HepG2 (cell line): Measurements from ENCODE around the gene RAD23A. TPM values are rescaled to one million over a fixed set of nuclear protein-coding genes. Genes with fewer than 3 reads are reported as not detected.

Experiments used
- ESRRA ChIP-seq: sonication (generic); formaldehyde crosslinking; IDR thresholded peaks from 2 replicates; pipeline ENCODE4 v1.5.1; 2020; ENCODE audit warnings: mild to moderate bottlenecking, low read depth, missing genetic modification reagents
- FUBP1 ChIP-seq: sonication (generic); formaldehyde crosslinking; IDR thresholded peaks from 2 replicates; pipeline ENCODE4 v1.5.1; 2020; ENCODE audit warnings: missing genetic modification reagents, mild to moderate bottlenecking, borderline replicate concordance
- GPN1 ChIP-seq: sonication (generic); formaldehyde crosslinking; IDR thresholded peaks from 2 replicates; pipeline ENCODE4 v1.5.1; 2020; ENCODE audit warnings: missing genetic modification reagents, borderline replicate concordance
- HHEX ChIP-seq: IDR thresholded peaks from 2 replicates; pipeline ENCODE4 v1.6.1; 2016; ENCODE audit warnings: control low read depth
- NFAT5 ChIP-seq: sonication (generic); formaldehyde crosslinking; IDR thresholded peaks from 2 replicates; pipeline ENCODE4 v1.4.0; 2020; ENCODE audit warnings: missing genetic modification reagents
- TRIM24 ChIP-seq: sonication (generic); formaldehyde crosslinking; IDR thresholded peaks from 2 replicates; pipeline ENCODE4 v1.8.0; 2022; ENCODE audit warnings: mild to moderate bottlenecking, missing genetic modification reagents
- ZNF251 ChIP-seq: sonication (generic); formaldehyde crosslinking; IDR thresholded peaks from 2 replicates; pipeline ENCODE4 v1.9.0; 2021; ENCODE audit warnings: mild to moderate bottlenecking, missing genetic modification reagents
- ZNF34 ChIP-seq: sonication (generic); formaldehyde crosslinking; IDR thresholded peaks from 2 replicates; pipeline ENCODE4 v1.4.0; 2020; ENCODE audit warnings: mild to moderate bottlenecking, missing genetic modification reagents, borderline replicate concordance
- ZNF414 ChIP-seq: sonication (generic); formaldehyde crosslinking; IDR thresholded peaks from 2 replicates; pipeline ENCODE4 v1.5.0; 2020; ENCODE audit warnings: missing genetic modification reagents
- ZNF556 ChIP-seq: sonication (generic); formaldehyde crosslinking; IDR thresholded peaks from 2 replicates; pipeline ENCODE4 v1.4.0; 2020; ENCODE audit warnings: mild to moderate bottlenecking, missing genetic modification reagents, borderline replicate concordance
- ZNF598 ChIP-seq: sonication (generic); formaldehyde crosslinking; IDR thresholded peaks from 2 replicates; pipeline ENCODE4 v1.5.1; 2020; ENCODE audit warnings: mild to moderate bottlenecking, missing genetic modification reagents, borderline replicate concordance
- ZNF766 ChIP-seq: sonication (generic); formaldehyde crosslinking; IDR thresholded peaks from 2 replicates; pipeline ENCODE4 v1.5.0; 2020; ENCODE audit warnings: missing genetic modification reagents, borderline replicate concordance
- ZNF816 ChIP-seq: sonication (generic); formaldehyde crosslinking; IDR thresholded peaks from 2 replicates; pipeline ENCODE4 v1.8.0; 2022; ENCODE audit warnings: missing genetic modification reagents, mild to moderate bottlenecking, borderline replicate concordance
- ZSCAN25 ChIP-seq: sonication (generic); formaldehyde crosslinking; IDR thresholded peaks from 2 replicates; pipeline ENCODE4 v1.8.0; 2022; ENCODE audit warnings: mild to moderate bottlenecking, missing genetic modification reagents
- polyA plus RNA-seq, 8 experiments: library from polyadenylated mRNA; depleted of rRNA in 3 of 8; stranded (reverse) in 7 of 8; unstranded in 1 of 8; fragments of >200 nt; fragmentation: Illumina TruSeq in 4 of 8; extraction: Trizol in 4 of 8; gene quantifications; 2 replicates each; pipeline versions ENCODE4 v1.2.1 to v1.2.3, GENCODE V29; 2011 to 2016; ENCODE audit warnings: low read depth in 4 of 8, missing spikeins in 1 of 8, mixed read lengths in 1 of 8; ENCODE audit not compliant: insufficient read depth in 1 of 8
- total RNA-seq, 5 experiments: library from RNA; depleted of rRNA; stranded (reverse); fragments of >200 nt; fragmentation: Illumina TruSeq; extraction: Trizol; gene quantifications; 2 replicates each; pipeline ENCODE4 v1.2.3, GENCODE V29; 2016; ENCODE audit warnings: low read depth in 1 of 5
- TF ChIP-seq, protein P1 (sequence below): sonication (generic); formaldehyde crosslinking; IDR thresholded peaks from 2 replicates; pipeline ENCODE4 v1.4.0; 2020; ENCODE audit warnings: missing genetic modification reagents
- TF ChIP-seq, protein P2 (sequence below): sonication (generic); formaldehyde crosslinking; IDR thresholded peaks from 2 replicates; pipeline ENCODE4 v1.4.0; 2020; ENCODE audit warnings: missing genetic modification reagents, borderline replicate concordance

RAD23A gene
- total and polyA plus RNA-seq, 2 of the 13 experiments (the other 11 are each of a cell fraction or from before 2014, with no cell fraction given) = 42.5 to 54.2 TPM

DNA sequence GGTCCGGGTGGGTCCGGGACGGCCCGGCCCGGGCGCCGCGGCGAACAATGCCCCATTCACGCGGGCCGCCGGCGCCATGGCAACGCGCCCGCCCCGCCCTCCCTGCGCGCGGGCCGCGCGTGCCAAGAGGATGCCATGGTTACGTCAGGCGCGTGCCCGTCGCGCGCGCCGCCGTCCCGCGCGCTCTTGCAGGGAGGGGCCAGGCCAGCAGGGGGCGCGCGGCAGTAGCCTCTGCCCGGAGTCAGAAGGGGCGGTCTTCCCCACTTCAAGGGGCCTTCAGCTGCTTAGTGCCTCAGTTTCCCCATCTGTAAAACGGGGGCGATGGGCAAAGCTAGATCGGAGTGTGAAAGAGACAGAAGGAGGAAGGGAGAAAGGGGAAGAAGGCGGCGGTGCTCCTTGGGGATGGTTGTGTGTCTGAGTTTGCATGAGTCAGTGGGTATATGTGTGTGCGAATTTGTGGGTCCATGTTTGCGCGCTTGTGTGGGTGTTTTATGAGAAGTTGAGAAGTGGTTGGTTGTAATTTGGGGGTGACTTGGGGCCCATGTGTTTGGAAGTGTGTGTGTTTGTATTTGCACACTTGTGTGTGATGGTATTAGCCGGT is 38.0 kb downstream of the RAD23A start (continued):
- TF ChIP-seq NFAT5 (CRISPR knock-in tag) = no peak
- no peak for TF ChIP-seq GPN1
- no peak for TF ChIP-seq ZNF34 (CRISPR knock-in tag)
- TF ChIP-seq ZNF816 (CRISPR knock-in tag) = no peak
- TF ChIP-seq ESRRA (CRISPR knock-in tag) = no peak; the same call in none of the 2 replicates
- TF ChIP-seq, protein P1, sequence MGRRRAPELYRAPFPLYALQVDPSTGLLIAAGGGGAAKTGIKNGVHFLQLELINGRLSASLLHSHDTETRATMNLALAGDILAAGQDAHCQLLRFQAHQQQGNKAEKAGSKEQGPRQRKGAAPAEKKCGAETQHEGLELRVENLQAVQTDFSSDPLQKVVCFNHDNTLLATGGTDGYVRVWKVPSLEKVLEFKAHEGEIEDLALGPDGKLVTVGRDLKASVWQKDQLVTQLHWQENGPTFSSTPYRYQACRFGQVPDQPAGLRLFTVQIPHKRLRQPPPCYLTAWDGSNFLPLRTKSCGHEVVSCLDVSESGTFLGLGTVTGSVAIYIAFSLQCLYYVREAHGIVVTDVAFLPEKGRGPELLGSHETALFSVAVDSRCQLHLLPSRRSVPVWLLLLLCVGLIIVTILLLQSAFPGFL (CRISPR knock-in tag) = no peak
- no peak for TF ChIP-seq ZSCAN25 (CRISPR knock-in tag)
- TF ChIP-seq TRIM24 = no peak
- no peak for TF ChIP-seq ZNF251
- TF ChIP-seq HHEX = no peak
- TF ChIP-seq ZNF766 = no peak
- TF ChIP-seq, protein P2, sequence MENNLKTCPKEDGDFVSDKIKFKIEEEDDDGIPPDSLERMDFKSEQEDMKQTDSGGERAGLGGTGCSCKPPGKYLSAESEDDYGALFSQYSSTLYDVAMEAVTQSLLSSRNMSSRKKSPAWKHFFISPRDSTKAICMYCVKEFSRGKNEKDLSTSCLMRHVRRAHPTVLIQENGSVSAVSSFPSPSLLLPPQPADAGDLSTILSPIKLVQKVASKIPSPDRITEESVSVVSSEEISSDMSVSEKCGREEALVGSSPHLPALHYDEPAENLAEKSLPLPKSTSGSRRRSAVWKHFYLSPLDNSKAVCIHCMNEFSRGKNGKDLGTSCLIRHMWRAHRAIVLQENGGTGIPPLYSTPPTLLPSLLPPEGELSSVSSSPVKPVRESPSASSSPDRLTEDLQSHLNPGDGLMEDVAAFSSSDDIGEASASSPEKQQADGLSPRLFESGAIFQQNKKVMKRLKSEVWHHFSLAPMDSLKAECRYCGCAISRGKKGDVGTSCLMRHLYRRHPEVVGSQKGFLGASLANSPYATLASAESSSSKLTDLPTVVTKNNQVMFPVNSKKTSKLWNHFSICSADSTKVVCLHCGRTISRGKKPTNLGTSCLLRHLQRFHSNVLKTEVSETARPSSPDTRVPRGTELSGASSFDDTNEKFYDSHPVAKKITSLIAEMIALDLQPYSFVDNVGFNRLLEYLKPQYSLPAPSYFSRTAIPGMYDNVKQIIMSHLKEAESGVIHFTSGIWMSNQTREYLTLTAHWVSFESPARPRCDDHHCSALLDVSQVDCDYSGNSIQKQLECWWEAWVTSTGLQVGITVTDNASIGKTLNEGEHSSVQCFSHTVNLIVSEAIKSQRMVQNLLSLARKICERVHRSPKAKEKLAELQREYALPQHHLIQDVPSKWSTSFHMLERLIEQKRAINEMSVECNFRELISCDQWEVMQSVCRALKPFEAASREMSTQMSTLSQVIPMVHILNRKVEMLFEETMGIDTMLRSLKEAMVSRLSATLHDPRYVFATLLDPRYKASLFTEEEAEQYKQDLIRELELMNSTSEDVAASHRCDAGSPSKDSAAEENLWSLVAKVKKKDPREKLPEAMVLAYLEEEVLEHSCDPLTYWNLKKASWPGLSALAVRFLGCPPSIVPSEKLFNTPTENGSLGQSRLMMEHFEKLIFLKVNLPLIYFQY = no peak; the same call in 1 of the 2 replicates
- no peak for TF ChIP-seq ZNF556 (CRISPR knock-in tag)
- no peak for TF ChIP-seq FUBP1
- TF ChIP-seq ZNF414 (CRISPR knock-in tag) = no peak
- no peak for TF ChIP-seq ZNF598 (CRISPR knock-in tag)
